ENCODE data around the gene LRRC25.

GRCh38 chr19:18443831-18444230 is 46.4 kb upstream of the LRRC25 start:
- TF ChIP-seq ZNF140 (tag by site-specific recombination; IDR thresholded peaks at IDR 0.05) (no peak), ZBTB1 (tag by site-specific recombination; IDR thresholded peaks at IDR 0.05) (no peak), CTCF (tag by site-specific recombination; IDR thresholded peaks at IDR 0.05) (no peak), ZBTB49 (tag by site-specific recombination; IDR thresholded peaks at IDR 0.05; ENCODE audit: low read depth) (no peak), ATF2 (tag by site-specific recombination; IDR thresholded peaks at IDR 0.05; ENCODE audit: low read depth) (no peak), YY1 (tag by site-specific recombination; IDR thresholded peaks at IDR 0.05) (no peak), ZNF184 (tag by site-specific recombination; IDR thresholded peaks at IDR 0.05) (no peak), ZNF239 (tag by site-specific recombination; IDR thresholded peaks at IDR 0.05) (no peak)

Measured in HEK293 (cell line).